NT2/D1 (cell line): ENCODE results near the gene LDB3.

Source experiments
- DNase-seq: peaks from one replicate; pipeline ENCODE4 v3.0.0-alpha.2; 2011; ENCODE audit warnings: low read depth, low spot score
- H3K27me3 ChIP-seq: 2 replicates; pipeline ENCODE4 v1.6.0; 2011; ENCODE audit warnings: mild to moderate bottlenecking; ENCODE audit not compliant: insufficient read length, insufficient read depth
- H3K36me3 ChIP-seq: 2 replicates; pipeline ENCODE4 v1.6.1; 2011; ENCODE audit warnings: mild to moderate bottlenecking, low read length, mixed read lengths; ENCODE audit not compliant: insufficient read depth, insufficient read length
- H3K4me1 ChIP-seq: 2 replicates; pipeline ENCODE4 v1.5.1; 2011; ENCODE audit not compliant: insufficient read depth, insufficient read length
- H3K4me3 ChIP-seq: 2 replicates; pipeline ENCODE4 v1.5.1; 2011; ENCODE audit warnings: low read depth; ENCODE audit not compliant: insufficient read length
- H3K9ac ChIP-seq: 2 replicates; pipeline ENCODE4 v1.6.0; 2011; ENCODE audit warnings: low read depth; ENCODE audit not compliant: insufficient read length
- H3K9me3 ChIP-seq: 2 replicates; pipeline ENCODE4 v1.5.1; 2011; ENCODE audit warnings: mild to moderate bottlenecking, low read length; ENCODE audit not compliant: insufficient read depth
- SUZ12 ChIP-seq: IDR thresholded peaks from 2 replicates; pipeline ENCODE4 v1.6.1; 2011; ENCODE audit not compliant: insufficient read length, insufficient read depth; ENCODE audit errors: extremely low read depth
- YY1 ChIP-seq: IDR thresholded peaks from 2 replicates; pipeline ENCODE4 v1.6.1; 2011; ENCODE audit not compliant: insufficient read length, insufficient read depth
- ZNF274 ChIP-seq: IDR thresholded peaks from 2 replicates; pipeline ENCODE4 v1.6.1; 2011; ENCODE audit warnings: mild to moderate bottlenecking, low read depth, low read length

The LDB3 gene

GRCh38 chr10:86690657-86691084 lies 22.4 kb downstream of the LDB3 start:
- no peak overlapping the region for H3K9ac ChIP-seq
- H3K9me3 ChIP-seq, result no peaks in the 10 kb centered on the region
- H3K4me1 ChIP-seq, result peaks cover 6% of the 10 kb centered on the region
- no peak overlapping the region for H3K4me3 ChIP-seq
- no peaks in the 10 kb centered on the region for H3K27me3 ChIP-seq
- no peaks in the 10 kb centered on the region for H3K36me3 ChIP-seq
- DNase-seq, result no peak
- TF ChIP-seq ZNF274 (no peak), SUZ12 (no peak), YY1 (no peak)

- Histone ChIP-seq H3K9ac (no peak overlapping the region), H3K4me1 (peaks cover 6% of the 10 kb centered on the region), H3K27me3 (no peaks in the 10 kb centered on the region), H3K36me3 (no peaks in the 10 kb centered on the region), H3K9me3 (no peaks in the 10 kb centered on the region), H3K4me3 (no peak overlapping the region)
- DNase-seq, result no peak
- no peak for TF ChIP-seq SUZ12
These were observed 23.2 kb downstream of the LDB3 start for GRCh38 chr10:86691333-86692022.

DNA sequence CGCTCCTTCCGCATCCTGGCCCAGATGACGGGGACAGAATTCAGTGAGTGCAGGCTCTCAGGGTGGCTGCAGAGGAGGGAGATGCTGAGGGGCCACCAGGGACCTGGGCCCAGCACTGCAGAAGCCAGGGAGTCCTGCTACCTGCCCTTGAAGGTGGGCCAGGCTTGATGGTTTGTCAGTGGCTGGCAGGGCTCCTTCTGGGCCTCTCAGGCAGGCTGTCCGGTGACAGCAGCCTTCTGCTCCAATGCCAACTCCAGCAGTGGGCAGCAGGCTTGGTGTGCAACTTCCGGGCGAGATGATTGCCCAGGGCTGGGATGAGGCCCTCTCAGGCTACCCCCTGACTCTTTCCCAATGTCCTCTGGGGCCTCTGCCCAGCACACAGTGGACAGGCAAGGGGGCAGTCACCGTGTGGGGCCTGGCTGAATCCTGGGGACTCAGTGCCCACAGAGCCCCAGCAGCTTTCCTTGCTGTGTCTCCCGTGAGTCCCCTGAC lies 23.8 kb downstream of the LDB3 start:
- TF ChIP-seq YY1 (no peak), SUZ12 (no peak), ZNF274 (no peak)
- Histone ChIP-seq H3K9ac (no peak overlapping the region), H3K9me3 (no peaks in the 10 kb centered on the region), H3K36me3 (no peaks in the 10 kb centered on the region), H3K27me3 (no peaks in the 10 kb centered on the region), H3K4me1 (peaks cover 6% of the 10 kb centered on the region), H3K4me3 (no peak overlapping the region)
- DNase-seq, result no peak

GRCh38 chr10:86692664-86693063 lies 24.4 kb downstream of the LDB3 start:
- TF ChIP-seq ZNF274, result no peak
- TF ChIP-seq SUZ12, result no peak
- TF ChIP-seq YY1, result no peak
- DNase-seq, result no peak

DNA sequence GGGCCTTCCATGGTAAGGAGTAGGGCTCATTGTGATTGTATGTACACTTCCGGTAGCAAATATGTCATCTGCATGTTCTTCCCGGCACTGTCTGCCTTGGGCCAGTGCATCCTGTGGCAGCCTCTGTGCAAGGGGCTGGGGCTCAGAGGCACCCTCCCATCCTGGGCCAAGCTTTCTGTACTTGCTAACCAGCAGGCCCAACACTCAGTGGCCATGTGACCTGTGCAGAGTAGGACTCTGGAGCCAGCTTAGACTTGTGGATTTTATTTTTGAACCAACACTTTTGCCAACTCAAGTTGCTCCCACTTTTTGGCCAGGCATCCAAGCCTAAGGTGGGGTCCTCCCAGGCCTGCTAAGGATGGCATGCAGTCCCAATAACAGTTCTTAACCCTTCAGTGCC lies 25.0 kb downstream of the LDB3 start:
- Histone ChIP-seq H3K9ac (peak overlapping the region; percentile 53), H3K27me3 (no peaks in the 10 kb centered on the region), H3K4me1 (peaks cover 2% of the 10 kb centered on the region), H3K36me3 (no peaks in the 10 kb centered on the region), H3K9me3 (no peaks in the 10 kb centered on the region), H3K4me3 (no peak overlapping the region)
- no peak for TF ChIP-seq ZNF274
- no peak for TF ChIP-seq YY1
- TF ChIP-seq SUZ12, result no peak
- DNase-seq, result no peak

More at GRCh38 chr10:86692664-86693063, 24.4 kb downstream of the LDB3 start:
- Histone ChIP-seq H3K27me3 (no peaks in the 10 kb centered on the region), H3K9me3 (no peaks in the 10 kb centered on the region), H3K9ac (no peak overlapping the region), H3K4me3 (no peak overlapping the region), H3K36me3 (no peaks in the 10 kb centered on the region), H3K4me1 (peaks cover 4% of the 10 kb centered on the region)

- Histone ChIP-seq H3K9me3 (no peaks in the 10 kb centered on the region), H3K27me3 (no peaks in the 10 kb centered on the region), H3K9ac (peak overlapping the region; percentile 53), H3K4me1 (peaks cover 2% of the 10 kb centered on the region), H3K36me3 (no peaks in the 10 kb centered on the region), H3K4me3 (no peak overlapping the region)
- TF ChIP-seq YY1 (no peak), SUZ12 (no peak), ZNF274 (no peak)
- DNase-seq, result peak; percentile 35
These were observed 25.5 kb downstream of the LDB3 start for GRCh38 chr10:86693721-86694369.

DNA sequence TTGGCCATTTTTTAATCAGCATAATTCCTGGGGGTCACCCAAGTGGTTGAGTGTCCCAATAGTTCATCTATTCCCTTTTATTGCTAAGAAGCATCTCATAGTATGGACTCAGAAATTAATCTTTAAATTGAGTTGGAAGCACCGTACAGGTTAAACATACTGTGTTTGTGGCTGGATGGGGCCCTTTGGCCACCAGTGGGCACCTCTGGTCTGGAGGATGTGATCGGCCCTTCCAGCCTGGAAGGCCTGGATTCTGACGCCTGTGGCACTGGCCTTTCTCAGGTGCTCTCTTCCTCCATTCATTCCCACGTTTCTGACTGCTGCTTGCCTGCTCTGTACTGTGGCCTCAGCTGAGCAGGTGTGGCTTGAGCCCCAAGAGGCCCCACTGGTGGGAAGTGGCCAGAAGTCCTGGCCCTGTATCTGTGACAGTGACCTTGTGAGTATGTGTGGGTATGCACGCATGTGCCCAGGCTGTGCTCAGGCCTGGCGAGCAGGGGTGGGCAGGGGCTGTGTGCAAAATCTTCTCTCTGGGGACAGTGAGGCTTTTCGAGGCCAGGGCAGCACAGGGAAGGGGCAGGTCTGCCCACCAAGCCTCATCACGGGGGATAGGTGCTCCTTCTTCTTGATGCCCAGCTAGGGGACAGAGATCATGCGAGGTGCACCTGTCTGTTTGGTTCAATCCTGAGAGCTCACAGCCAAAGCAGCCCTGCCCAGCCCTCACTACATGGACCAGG lies 30.1 kb downstream of the LDB3 start:
- Histone ChIP-seq H3K9me3 (no peaks in the 10 kb centered on the region), H3K36me3 (no peaks in the 10 kb centered on the region), H3K9ac (no peak overlapping the region), H3K27me3 (no peaks in the 10 kb centered on the region), H3K4me3 (no peak overlapping the region), H3K4me1 (peaks cover 2% of the 10 kb centered on the region)
- no peak for DNase-seq
- TF ChIP-seq YY1, result no peak
- no peak for TF ChIP-seq ZNF274
